T-helper 1 cell (primary cell): ENCODE measurements around the gene SLC17A4.
"Not testable (repeated sequence)": the region's sequence is repeated elsewhere in the genome, so short reads cannot be mapped to it uniquely, and the experiment has no call there.

Experiments used
- DNase-seq, 5 donors: peaks; one replicate each; pipeline ENCODE4 v3.0.0-alpha.2; 2012 to 2020
- total RNA-seq, 4 donors: gene quantifications; one replicate each; lab custom pipeline; 2026; lab: John Stamatoyannopoulos, UW

The SLC17A4 gene, protein sequence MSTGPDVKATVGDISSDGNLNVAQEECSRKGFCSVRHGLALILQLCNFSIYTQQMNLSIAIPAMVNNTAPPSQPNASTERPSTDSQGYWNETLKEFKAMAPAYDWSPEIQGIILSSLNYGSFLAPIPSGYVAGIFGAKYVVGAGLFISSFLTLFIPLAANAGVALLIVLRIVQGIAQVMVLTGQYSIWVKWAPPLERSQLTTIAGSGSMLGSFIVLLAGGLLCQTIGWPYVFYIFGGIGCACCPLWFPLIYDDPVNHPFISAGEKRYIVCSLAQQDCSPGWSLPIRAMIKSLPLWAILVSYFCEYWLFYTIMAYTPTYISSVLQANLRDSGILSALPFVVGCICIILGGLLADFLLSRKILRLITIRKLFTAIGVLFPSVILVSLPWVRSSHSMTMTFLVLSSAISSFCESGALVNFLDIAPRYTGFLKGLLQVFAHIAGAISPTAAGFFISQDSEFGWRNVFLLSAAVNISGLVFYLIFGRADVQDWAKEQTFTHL
- total RNA-seq: 0 to 0.08 (median 0) reads per million in 4 donors

DNA sequence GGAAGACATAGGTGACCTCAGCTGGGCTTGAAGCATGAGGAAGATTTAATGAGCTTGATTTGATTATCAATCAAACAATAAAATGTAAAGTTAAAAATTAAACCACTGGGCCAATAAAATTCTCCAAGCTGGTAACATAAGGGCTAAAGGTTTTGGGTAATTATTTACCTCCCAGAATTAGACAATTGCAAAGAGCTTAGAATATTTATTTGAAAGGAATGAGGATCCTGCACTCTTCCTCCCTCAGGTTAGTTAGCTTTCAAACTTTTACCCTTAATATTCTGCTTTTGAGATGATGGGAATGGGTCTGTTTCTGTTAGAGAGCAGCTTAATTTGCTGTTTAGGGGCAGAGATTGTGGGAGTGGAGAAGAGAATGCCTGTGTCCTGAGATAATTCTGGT is at the start of gene SLC17A4:
Gene SLC17A4, plus strand, starts transcription at position 208 of the 400 bp plus-strand sequence. CDS start 7,221 bp downstream, outside the sequence.
- DNase-seq: no peak

DNA sequence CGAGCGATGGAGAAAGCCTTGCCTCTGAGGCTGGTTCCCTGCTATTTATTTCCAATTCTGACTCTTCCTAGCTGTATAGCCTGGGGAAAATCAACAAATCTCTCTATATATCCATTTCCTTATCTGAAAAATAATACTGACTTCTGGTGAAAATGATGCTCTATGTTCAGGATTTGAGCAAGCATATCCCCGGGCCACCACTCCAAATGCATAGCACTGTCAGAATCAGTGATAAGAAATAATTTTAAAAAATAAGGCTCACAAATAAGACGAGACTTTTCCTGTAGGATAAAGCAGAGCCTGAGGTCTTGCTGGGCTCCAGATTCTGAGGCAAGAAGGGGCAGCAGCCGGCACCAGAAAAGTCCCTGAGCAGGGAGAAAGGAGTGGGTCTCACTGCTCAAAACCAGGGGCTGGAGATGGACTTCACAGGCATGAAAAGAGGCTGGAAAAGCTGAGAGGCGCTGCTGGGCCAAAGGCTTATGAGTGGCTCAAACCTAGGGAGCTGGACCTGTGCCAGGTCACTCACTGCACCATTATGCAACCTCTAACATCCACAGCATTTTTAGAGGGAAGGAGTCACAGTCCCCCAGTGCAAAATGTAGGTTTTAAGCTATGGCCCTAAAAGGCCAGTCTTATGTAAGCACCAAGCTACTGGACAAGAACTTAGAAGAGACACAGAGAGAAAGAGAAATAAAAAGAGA is 48.1 kb upstream of the SLC17A4 start:
- DNase-seq: no peak

DNA sequence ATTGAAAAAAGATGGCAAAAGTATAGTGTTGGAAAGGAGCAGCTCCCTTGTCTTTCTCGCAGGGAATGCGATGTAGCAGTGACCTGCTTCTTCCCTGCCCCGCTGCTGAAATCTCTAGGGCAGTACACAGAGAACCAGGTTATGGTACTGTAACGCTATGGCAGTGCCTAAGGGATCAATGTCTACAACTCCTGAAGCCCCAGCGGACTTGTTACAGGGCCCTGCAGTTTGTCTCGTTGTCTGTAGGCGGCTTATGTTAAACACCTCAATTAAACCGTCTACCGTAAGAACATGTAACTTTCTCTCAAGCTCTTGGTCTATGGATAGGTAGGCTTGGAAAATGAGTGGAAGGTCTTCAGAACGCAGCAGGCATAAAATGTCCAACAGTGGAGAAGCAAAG is 44.8 kb upstream of the SLC17A4 start:
- no peak for DNase-seq

DNA sequence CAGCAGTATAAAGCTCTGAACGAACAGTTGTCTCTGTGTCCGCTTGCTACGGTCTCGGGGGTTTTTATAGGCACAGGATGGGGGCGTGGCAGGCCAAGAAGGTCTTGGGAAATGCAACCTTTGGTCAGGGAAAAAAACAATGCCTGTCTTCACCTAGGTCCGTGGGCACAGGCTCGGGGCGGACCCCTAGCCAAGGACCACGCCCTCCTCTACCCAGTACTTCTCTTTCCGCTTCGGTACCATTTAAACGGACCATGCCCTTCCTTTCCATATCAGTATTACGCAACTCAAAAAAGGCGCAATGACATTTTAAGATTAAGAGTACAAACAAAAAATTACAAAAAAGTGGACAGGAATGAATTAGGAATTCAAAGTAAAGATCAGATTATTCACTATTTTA is 44.3 kb upstream of the SLC17A4 start:
- DNase-seq: no peak

DNA sequence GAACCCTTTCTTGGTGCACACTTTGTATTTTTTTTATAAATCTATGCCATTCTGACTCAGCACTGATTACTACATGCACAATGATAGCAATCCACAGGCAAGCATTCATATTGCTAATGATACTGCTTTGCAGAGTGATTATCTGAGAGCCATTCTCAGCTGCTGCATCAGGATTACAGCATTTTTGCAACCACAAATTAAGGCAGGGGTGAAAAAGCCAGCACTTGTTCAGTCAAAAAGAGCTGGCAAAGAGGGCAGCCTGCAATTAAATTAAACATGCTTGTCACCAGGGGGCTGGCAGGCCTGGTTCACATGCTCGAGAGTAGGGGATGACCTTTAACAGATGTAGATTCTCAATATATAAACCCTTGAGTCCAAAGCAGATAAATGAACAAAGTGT is 40.7 kb upstream of the SLC17A4 start:
- DNase-seq: no peak

DNA sequence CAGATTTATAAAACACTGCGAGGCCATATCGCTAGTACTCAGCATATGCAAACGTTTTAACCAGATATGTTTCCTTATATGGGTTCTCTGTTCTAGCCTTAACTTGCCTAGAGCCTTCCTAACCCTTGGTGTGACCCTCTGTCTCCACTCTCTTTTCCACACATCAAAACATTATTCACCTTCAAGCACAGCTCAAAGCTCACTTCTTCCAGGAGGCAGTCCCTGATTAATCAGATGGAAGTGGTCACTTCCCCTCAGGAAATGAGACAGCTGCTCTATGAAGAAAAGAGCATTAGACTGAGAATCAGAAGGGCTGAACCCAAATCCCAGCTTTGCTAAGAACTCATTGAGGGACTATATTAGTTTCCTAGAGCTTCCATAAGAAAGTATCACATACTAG is 39.8 kb upstream of the SLC17A4 start:
- no peak for DNase-seq

DNA sequence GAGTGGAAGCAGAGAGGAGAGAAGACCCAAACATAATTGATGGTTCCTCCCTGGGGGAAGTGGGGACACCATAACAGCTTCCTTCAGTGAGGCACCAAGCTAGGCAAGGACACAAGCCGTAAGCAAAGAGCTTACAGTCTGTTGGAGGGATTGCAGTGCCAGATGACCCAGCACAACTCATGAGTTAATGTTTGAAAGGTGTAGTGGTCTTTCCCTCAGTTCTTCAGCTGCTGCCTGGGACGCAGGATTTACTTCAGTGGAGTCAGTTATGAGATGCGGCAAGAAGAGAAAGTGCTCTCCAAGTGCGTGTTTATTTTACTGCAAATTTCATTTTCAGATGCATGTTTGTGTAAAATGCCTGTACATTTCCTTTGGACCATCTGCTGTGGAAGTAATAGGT is 38.7 kb upstream of the SLC17A4 start:
- DNase-seq: no peak

DNA sequence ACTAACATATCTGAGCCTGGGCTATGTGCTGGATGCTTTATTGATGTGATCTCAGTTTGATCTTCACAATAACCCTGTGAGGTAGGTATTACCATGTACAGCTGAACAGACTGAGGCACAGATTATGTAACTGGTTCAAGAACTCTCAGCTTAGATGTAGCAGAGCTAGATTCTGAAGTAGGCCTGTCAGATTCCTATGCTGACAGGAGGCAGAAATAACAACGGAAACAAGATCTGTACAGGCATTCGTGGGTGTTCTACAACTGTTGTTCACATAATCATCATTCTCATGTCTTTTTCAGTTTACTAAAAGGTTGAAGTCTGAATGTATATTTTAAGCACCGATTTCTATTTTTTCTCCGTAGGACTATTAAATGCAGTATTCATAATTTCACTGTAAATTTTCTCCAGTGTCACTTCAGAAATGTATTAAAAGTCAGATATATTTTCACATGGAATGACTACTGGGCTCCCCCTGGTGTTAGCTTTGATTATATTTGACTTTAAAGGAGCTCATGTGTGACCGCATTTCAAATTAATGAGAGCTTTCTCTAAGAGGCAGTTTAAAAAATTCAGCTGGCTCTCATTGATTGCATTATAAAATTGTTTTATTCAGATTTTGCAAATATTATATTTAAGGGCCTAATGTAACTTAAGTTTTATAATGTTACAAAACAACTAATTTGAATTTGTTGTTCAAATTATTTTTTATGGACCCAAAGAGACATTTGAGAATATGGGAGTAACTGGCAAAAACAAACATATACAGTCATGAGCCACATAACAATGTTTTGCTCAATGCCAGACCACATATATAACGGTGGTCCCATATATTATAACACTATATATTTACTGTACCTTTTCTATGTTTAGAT is 36.4 kb upstream of the SLC17A4 start:
- peak in 1 of 5 donors; percentile 9 for DNase-seq

DNA sequence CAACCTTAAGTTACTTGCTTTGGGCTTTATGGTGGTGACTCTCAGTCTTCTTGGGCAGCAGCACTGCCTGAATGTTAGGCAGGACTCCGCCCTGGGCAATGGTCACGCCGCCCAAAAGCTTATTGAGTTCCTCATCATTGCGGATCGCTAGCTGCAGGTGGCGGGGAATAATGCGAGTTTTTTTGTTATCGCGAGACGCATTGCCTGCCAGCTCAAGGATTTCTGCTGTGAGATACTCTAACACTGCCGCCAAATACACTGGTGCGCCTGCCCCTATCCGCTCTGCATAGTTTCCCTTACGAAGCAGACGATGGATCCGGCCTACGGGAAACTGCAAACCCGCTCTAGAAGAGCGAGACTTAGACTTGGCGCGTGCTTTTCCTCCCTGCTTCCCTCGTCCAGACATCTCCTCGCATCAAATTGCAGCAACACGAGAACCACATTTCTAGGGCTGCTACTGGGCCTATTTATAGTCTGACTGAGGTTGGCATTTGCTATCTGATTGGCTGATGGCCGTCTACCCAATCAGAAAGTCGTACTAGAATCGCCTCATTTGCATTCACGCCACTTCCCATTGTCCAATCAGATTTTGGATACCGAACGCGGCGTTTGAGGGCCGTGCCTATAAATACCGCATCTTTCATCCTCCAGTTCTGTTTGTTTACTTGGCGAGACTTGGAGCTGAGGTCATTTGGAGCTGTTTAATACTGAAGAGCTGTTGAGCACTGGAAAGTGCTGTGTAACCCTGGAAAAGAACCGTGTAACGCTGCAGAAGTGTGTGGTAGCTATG is 28.2 kb upstream of the SLC17A4 start:
- DNase-seq: no peak

DNA sequence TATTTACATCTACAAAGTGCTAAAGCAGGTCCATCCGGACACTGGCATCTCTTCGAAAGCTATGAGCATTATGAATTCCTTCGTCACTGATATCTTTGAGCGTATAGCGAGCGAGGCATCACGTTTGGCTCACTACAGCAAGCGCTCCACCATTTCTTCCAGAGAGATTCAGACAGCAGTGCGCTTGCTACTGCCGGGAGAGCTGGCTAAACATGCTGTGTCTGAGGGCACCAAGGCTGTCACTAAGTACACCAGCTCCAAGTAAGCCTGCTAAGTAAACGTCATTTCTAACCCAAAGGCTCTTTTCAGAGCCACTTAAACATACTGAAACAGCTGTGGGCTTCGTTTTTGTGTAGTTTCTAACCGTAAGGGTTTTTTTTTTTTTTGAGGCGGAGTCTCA is 27.5 kb upstream of the SLC17A4 start:
- no peak for DNase-seq

DNA sequence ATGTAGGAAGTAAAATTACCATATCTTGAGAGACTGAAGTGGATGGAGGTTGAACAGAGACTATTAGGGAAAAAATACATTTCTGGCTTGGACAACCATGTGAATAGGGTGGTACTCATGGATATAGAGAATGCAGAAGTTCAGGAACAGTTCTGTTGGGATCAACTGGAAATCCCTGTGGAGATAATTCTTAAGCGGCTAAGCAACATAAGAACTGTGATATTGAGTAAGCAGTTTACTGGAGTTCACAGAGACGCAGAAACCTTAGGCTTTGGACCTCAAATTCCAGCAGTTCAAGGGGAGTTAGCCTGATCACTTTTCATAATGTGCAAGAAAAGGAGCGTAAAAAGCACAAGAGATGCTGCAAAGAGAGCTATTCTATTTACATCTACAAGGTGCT is 23.6 kb upstream of the SLC17A4 start:
- no peak for DNase-seq

DNA sequence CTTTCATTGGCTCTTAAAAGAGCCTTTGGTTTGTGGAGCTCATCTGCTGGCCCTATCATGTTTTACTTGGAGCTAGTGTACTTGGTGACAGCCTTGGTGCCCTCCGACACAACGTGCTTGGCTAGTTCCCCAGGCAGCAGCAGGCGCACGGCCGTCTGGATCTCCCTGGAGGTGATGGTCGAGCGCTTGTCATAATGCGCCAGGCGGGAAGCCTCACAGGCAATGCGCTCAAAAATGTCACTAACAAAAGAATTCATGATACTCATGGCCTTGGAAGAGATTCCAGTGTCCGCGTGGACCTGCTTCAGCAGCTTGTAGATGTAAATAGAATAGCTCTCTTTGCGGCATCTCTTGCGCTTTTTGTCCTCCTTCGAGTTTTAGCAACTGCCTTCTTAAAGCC is 22.8 kb upstream of the SLC17A4 start:
- no peak for DNase-seq

DNA sequence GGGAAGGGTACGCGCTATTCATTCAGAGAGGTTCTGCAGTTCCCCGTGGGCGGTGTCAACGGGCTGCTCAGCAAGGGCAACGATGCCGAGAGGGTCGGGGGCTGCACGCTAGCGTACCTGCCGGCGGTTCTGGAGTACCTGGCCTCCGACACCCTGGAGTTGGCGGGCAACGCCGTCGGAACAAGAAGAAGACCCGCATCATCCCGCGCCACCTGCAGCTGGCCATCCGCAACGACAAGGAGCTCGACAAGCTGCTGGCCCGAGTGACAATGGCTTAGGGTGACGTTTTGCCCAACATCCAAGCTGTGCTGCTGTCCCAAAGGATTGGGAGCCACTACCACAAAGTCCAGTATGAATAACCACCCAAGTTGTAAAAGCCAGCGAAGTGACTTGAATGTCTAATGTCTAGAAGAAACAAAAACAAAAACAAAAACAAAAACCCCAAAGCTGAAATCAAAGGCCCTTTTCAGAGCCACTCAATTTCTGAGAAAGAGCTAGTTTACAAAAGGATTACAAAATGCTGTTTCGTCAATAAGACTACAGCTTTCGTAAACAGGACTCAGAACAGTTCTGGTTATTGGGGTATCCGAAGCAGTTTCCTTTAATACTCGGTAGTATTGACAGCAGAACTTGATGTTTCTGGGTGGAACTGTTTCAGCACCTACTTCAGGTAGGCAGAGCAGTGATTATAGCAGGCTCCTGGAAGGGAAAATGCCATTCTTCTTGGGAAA is 21.9 kb upstream of the SLC17A4 start:
- DNase-seq: no peak

DNA sequence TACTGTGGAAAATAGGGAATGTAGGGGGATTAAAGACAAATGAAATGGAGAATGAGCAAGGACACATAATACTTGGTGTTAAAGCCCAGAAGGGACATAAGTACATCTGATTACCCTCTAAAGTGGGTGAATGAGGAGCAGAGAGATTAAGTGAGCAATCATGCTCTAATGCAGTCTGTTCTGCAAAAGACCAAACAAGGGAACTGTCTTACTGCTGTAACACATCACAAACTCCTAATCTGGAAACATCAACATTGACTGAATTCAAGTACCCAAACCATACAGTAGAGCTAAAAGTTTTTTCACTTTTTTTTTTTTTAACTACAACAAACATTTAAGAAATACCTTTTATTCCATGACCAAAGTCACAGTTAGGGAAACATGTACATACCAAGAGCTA is 19.3 kb upstream of the SLC17A4 start:
- no peak for DNase-seq

DNA sequence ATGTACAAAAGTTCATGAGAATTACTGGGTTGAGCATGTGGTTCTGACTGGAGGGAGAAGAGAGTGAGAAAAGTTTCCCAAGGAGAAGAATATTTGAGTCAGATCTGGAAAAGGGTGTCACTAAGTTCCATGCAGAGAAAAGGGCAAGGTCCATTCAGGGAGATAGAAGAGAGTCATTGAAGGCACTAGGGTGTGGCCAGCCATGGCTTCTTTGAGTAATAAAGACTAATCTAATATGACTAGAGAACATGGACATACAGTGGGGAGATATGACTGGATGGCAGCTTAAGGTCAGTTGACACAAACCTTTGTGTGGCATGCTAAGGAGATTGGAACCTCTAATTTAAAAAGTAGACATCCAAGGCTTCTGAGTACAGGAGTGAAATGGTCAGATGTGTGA is 10.7 kb upstream of the SLC17A4 start:
- DNase-seq: no peak

DNA sequence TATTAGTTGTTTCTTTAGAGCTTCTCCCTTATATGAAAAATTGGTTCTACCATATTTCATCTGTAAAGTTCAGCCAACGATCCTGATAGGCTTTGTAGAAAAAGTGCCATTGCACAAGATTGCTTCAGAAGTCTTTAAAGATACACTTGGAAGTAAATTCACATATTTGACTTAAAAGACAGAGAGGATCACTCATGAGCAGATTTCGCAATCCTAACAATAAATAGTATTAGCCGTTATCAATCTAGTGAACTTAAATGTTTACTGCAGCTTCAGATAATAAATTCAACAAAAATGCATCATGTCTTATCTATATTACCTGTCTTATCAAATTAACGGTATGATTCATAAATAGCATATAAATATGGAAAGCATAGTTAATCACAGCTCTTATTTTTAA is 8.7 kb upstream of the SLC17A4 start:
- DNase-seq: no peak

DNA sequence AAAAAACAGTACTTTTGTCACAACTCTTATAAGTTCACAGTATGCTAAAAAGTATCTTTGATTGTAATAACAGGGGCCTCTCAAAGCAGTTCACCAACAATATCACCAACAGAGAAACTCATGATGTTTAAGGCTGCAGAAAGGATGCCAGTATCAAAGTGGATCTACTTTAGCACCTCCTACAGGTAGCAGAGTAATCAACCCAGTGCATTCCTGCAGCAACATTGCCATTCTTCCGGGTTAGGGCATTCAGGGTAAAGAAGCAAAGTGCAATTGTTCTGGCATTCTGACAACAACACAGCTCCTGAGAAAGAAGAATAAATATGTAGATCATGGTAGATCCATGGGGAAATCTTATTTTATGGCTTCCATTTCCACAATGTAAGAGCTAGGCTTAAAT is 7.6 kb upstream of the SLC17A4 start:
- no peak for DNase-seq

DNA sequence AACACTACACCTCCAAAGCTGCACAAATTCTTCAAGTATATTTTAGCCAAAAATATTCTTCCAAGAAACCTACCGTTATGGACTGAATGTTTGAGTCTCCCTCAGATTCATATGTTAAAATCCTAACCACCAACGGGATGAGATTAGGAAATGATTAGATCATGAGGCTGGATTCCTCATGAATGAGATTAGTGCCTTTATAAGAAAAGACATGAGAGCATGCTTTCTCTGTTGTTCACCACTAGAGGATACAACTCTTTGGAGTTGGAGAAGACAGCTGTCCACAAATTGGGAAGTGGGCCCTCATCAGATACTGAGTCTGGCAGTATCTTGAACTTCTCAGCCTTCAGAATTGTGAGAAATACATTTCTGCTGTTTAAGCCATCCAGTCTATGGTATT is 7.1 kb upstream of the SLC17A4 start:
- DNase-seq: no peak

DNA sequence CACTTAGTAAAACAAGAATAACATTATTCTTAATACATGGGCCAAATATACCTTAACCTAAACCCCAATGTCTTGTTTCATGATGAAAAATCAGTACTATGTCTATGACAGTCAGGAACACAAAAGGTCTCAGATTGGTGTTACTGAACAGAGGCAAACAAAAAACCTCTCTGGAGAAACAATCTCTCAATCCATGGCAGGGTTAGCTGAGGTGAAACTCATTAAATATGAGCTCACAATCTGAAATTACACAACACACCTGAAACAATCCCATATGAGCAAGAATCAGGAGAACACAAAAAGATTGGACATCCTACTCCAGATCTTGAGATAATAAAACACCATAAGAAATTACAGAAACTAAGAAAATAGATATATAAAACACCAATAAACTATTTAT is 6.5 kb upstream of the SLC17A4 start:
- DNase-seq: no peak

DNA sequence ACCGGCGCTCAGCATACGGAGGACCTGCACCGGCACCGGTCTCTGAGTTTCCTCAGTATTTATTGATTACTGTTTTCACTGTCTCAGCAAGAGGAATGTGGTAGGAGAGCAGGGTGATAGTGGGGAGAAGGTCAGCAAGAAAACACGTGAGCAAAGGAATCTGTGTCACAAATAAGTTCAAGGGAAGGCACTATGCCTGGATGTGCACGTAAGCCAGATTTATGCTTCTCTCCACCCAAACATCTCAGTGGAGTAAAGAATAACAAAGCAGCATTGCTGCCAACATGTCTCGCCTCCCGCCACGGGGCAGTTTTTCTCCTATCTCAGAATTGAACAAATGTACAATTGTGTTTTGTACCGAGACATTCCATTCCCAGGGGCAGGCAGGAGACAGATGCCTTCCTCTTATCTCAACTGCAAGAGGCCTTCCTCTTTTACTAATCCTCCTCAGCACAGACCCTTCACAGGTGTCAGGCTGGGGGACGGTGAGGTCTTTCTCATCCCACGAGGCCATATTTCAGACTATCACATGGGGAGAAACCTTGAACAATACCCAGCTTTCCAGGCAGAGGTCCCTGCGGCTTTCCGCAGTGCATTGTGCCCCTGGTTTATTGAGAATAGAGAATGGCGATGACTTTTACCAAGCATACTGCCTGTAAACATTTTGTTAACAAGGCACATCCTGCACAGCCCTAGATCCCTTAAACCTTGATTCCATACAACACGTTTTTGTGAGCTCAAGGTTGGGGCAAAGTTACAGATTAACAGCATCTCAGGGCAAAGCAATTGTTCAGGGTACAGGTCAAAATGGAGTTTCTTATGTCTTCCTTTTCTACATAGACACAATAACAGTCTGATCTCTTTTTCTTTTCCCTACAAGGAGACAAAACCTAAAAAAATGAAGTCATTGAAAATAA is 5.7 kb upstream of the SLC17A4 start:
- DNase-seq: not testable (repeated sequence)
